AG04450 (cell line): ENCODE measurements around the gene ANKRA2. TPM values are rescaled to one million over a fixed set of nuclear protein-coding genes. Genes with fewer than 3 reads are reported as not detected.

Experiments
- CTCF ChIA-PET: fragments of 300-600, 350-600 bp; formaldehyde crosslinking; extraction: SDS; loops from one replicate; lab custom pipeline; 2022; ENCODE audit warnings: antibody characterized with exemption, inconsistent platforms; lab: Charles Lee
- POLR2A ChIA-PET: fragments of 350-600 bp; formaldehyde crosslinking; extraction: SDS; loops from one replicate; lab custom pipeline; 2021; ENCODE audit warnings: antibody characterized with exemption, inconsistent platforms; lab: Yijun Ruan, JAX
- DNase-seq: peaks from one replicate; pipeline ENCODE4 v3.0.0-alpha.2; 2011; ENCODE audit warnings: low read depth, low spot score
- H3K27ac ChIP-seq: one replicate; pipeline ENCODE4 v1.5.1; 2012; ENCODE audit warnings: low read depth, low read length, control low read depth
- H3K27me3 ChIP-seq: one replicate; pipeline ENCODE4 v1.6.0; 2012; ENCODE audit warnings: low read length; ENCODE audit not compliant: control insufficient read depth, insufficient read depth
- H3K4me3 ChIP-seq: 2 replicates; pipeline ENCODE4 v1.5.1; 2011; ENCODE audit warnings: mild to moderate bottlenecking, low read depth, low read length, control low read depth
- H3K9me3 ChIP-seq: 2 replicates; pipeline ENCODE4 v1.5.1; 2012; ENCODE audit warnings: low read length; ENCODE audit not compliant: control insufficient read depth, insufficient read depth
- polyA plus RNA-seq: library from polyadenylated mRNA; depleted of rRNA; stranded (reverse); fragments of >200 nt; gene quantifications from 2 replicates; pipeline ENCODE4 v1.2.3, GENCODE V29; 2011
- TF ChIP-seq, protein P1 (sequence below): IDR thresholded peaks from 2 replicates; pipeline ENCODE4 v1.5.1; 2011; ENCODE audit warnings: low read depth, low read length, control low read depth, inconsistent platforms

Gene ANKRA2
- polyA plus RNA-seq, 1 experiment, result 39.6 TPM

GRCh38 chr5:73525606-73526203 lies 39.7 kb downstream of the ANKRA2 start:
- no peaks in the 10 kb centered on the region for H3K27me3 ChIP-seq
- ChIA-PET POLR2A (interaction anchor here (0.9 kb wide), 1 partner anchor 13 kb away, joined by 3 read pairs; no protein-coding TSS in a partner anchor), CTCF (interaction anchor here (0.9 to 4.0 kb wide), 3 partner anchors 11 to 71 kb away, joined by 3 to 23 read pairs (median 5); no protein-coding TSS in a partner anchor)
- no peak overlapping the region for H3K4me3 ChIP-seq
- TF ChIP-seq, protein P1, sequence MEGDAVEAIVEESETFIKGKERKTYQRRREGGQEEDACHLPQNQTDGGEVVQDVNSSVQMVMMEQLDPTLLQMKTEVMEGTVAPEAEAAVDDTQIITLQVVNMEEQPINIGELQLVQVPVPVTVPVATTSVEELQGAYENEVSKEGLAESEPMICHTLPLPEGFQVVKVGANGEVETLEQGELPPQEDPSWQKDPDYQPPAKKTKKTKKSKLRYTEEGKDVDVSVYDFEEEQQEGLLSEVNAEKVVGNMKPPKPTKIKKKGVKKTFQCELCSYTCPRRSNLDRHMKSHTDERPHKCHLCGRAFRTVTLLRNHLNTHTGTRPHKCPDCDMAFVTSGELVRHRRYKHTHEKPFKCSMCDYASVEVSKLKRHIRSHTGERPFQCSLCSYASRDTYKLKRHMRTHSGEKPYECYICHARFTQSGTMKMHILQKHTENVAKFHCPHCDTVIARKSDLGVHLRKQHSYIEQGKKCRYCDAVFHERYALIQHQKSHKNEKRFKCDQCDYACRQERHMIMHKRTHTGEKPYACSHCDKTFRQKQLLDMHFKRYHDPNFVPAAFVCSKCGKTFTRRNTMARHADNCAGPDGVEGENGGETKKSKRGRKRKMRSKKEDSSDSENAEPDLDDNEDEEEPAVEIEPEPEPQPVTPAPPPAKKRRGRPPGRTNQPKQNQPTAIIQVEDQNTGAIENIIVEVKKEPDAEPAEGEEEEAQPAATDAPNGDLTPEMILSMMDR, result no peak
- DNase-seq, result no peak
- H3K27ac ChIP-seq, result no peak overlapping the region
- peaks cover 2% of the 10 kb centered on the region; the same call in 1 of the 2 replicates for H3K9me3 ChIP-seq

GRCh38 chr5:73523861-73524260 lies 41.6 kb downstream of the ANKRA2 start:
- H3K27me3 ChIP-seq, result no peaks in the 10 kb centered on the region
- H3K27ac ChIP-seq, result no peak overlapping the region
- H3K4me3 ChIP-seq, result no peak overlapping the region
- ChIA-PET POLR2A (no interaction called here), CTCF (interaction anchor here (9.3 kb wide), 1 partner anchor 13 kb away, joined by 110 read pairs; no protein-coding TSS in a partner anchor)
- DNase-seq, result no peak
- TF ChIP-seq, protein P1, result no peak
- H3K9me3 ChIP-seq, result peaks cover 2% of the 10 kb centered on the region; the same call in 1 of the 2 replicates

DNA sequence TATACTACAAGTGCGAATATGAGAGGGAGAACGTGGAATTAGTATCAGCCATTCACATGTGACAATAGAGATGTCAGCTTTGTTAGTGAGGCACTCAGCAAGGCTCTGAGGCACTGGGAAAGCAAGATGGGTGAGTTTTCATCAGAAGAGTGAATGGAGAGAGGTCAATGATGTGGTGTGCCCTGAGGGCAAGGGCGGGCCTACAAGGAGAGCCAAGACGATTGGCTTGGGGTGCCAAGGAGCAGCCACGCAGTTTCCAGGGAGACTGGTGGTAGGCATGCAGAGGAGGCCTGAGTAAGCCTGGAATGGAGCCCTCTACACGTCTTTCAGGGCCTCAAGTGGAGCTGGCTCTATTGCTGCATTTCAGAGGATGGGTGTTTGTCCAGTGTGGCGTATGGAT lies 42.5 kb downstream of the ANKRA2 start:
- TF ChIP-seq, protein P1, result no peak
- DNase-seq, result no peak
- Histone ChIP-seq H3K9me3 (peaks cover 2% of the 10 kb centered on the region; the same call in 1 of the 2 replicates), H3K27ac (no peak overlapping the region), H3K4me3 (no peak overlapping the region), H3K27me3 (no peaks in the 10 kb centered on the region)
- POLR2A ChIA-PET, result no interaction called here
- CTCF ChIA-PET, result interaction anchor here (9.3 kb wide), 1 partner anchor 14 kb away, joined by 110 read pairs; no protein-coding TSS in a partner anchor

DNA sequence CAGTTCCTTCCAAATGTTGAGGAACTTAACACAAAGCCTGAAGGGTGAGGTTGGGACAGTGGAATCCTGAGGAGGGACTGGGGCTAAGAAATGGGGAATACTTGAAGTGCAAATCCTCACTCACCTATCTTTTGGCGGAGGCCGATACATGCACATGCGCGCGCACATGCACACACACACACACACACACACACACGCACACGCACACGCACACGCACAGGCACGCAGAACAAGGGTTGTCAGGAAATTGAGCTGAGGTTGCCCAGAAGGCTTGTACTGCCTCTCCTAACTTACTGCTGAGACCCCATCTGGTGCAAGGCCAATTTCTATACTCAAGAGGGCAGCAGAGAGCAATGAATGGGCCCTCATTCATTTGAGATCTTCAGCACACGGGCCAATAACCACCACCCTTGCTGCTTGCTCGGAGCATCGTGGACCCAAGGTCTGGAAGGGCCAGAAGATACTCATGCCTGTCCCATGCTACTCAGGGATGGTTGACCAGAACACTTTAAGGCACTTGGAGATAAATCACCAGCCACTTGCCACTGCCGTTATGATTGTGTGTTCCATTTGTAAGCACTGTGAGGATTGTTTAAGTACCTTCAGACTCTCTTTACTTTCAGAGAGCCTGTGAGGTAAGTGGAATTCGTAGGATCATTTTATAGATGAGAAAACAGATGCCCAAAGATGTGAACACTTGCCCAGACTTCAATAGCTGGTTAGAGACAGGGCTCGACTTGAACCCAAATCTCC lies 45.7 kb downstream of the ANKRA2 start:
- DNase-seq, result peak; percentile 56
- Histone ChIP-seq H3K27me3 (no peaks in the 10 kb centered on the region), H3K9me3 (peaks cover 2% of the 10 kb centered on the region; the same call in 1 of the 2 replicates), H3K27ac (no peak overlapping the region), H3K4me3 (no peak overlapping the region)
- ChIA-PET CTCF (interaction anchor here (0.6 to 9.3 kb wide), 15 partner anchors 9 to 601 kb away, joined by 3 to 110 read pairs (median 4); partner anchors contain the start of genes ANKRA2, BTF3 and UTP15), POLR2A (interaction anchor here (0.5 kb wide), 1 partner anchor 21 kb away, joined by 3 read pairs; the partner anchor contains the start of gene BTF3)
- TF ChIP-seq, protein P1, result peak; percentile 89
